GM21619 (cell line): Measurements from ENCODE around the gene CCL17.
A peak's percentile ranks its signal among the peaks of the same experiment; 100 is the strongest.
"Not testable (repeated sequence)": the region's sequence is repeated elsewhere in the genome, so short reads cannot be mapped to it uniquely, and the experiment has no call there.

Experiments used
- ATAC-seq: cut with Tn5 transposase; IDR thresholded peaks from one replicate; pipeline ENCODE4 v1.9.1; 2021; ENCODE audit not compliant: unreplicated experiment

CCL17 gene

GRCh38 chr16:57395026-57395425 is 9.5 kb upstream of the CCL17 start:
- ATAC-seq = no peak

- ATAC-seq = no peak
These were observed 7.8 kb upstream of the CCL17 start for GRCh38 chr16:57396786-57397185.

GRCh38 chr16:57397493-57397892 is 7.1 kb upstream of the CCL17 start:
- not testable (repeated sequence) for ATAC-seq

GRCh38 chr16:57401943-57402640 is 2.5 kb upstream of the CCL17 start:
- ATAC-seq = no peak

GRCh38 chr16:57405097-57405496 is 530 bp downstream of the CCL17 start:
- no peak for ATAC-seq

GRCh38 chr16:57406881-57407280 is 2.3 kb downstream of the CCL17 start:
- no peak for ATAC-seq

- ATAC-seq = no peak
These were observed 3.2 kb downstream of the CCL17 start for GRCh38 chr16:57407521-57408353.

GRCh38 chr16:57409065-57409464 is 4.5 kb downstream of the CCL17 start:
- no peak for ATAC-seq

GRCh38 chr16:57409870-57410587 is 5.5 kb downstream of the CCL17 start:
- ATAC-seq = no peak

GRCh38 chr16:57411362-57411976 is 6.9 kb downstream of the CCL17 start:
- ATAC-seq = no peak

GRCh38 chr16:57412584-57412983 is 8.0 kb downstream of the CCL17 start:
- no peak for ATAC-seq

GRCh38 chr16:57413301-57413730 is 8.7 kb downstream of the CCL17 start:
- ATAC-seq = peak; percentile 61

GRCh38 chr16:57413733-57414132 is 9.2 kb downstream of the CCL17 start:
- no peak for ATAC-seq

- no peak for ATAC-seq
These were observed 11.5 kb downstream of the CCL17 start for GRCh38 chr16:57416084-57416483.

GRCh38 chr16:57419506-57419905 is 14.9 kb downstream of the CCL17 start:
- no peak for ATAC-seq

- no peak for ATAC-seq
These were observed 17.7 kb downstream of the CCL17 start for GRCh38 chr16:57422026-57422944.

- ATAC-seq = no peak
These were observed 18.6 kb downstream of the CCL17 start for GRCh38 chr16:57423152-57423551.

- ATAC-seq = no peak
These were observed 20.0 kb downstream of the CCL17 start for GRCh38 chr16:57424583-57424982.

GRCh38 chr16:57426356-57426755 is 21.8 kb downstream of the CCL17 start:
- ATAC-seq = no peak

- ATAC-seq = no peak
These were observed 22.7 kb downstream of the CCL17 start for GRCh38 chr16:57427307-57427706.
